GM12878 (cell line): ENCODE measurements around the gene LCT. TPM values are rescaled to one million over a fixed set of nuclear protein-coding genes. Genes with fewer than 3 reads are reported as not detected.

Source experiments
- ATAC-seq: fragments of 200-7000 bp; cut with Tn5 transposase; 3 replicates; pipeline ENCODE4 v1.9.1; 2020; ENCODE audit warnings: mild to moderate bottlenecking, moderate library complexity
- BruUV-seq: library from RNA; stranded (reverse); fragments of 400-500 nt; replicated peaks from 2 replicates; lab custom pipeline; 2021; lab: Mats Ljungman, UMichigan
- CTCF ChIA-PET: fragments of 300-600 bp; sonication (Branson Sonifier 250); formaldehyde crosslinking; extraction: SDS; loops from one replicate; lab custom pipeline; 2021; ENCODE audit warnings: inconsistent platforms; lab: Yijun Ruan, JAX
- POLR2A ChIA-PET: fragments of 350-600 bp; formaldehyde crosslinking; extraction: SDS; loops from one replicate; lab custom pipeline; 2021; ENCODE audit warnings: inconsistent platforms; lab: Charles Lee
- RAD21 ChIA-PET: fragments of 300-600 bp; sonication (Branson Sonifier 250); formaldehyde crosslinking; loops from one replicate; lab custom pipeline; 2023; ENCODE audit warnings: antibody characterized with exemption; ENCODE audit not compliant: unreplicated experiment; lab: Charles Lee
- SMC1A ChIA-PET: fragments of 300-600 bp; sonication (Branson Sonifier 250); formaldehyde crosslinking; loops from one replicate; lab custom pipeline; 2023; ENCODE audit not compliant: unreplicated experiment, uncharacterized antibody; lab: Charles Lee
- DNase-seq: peaks from one replicate; pipeline ENCODE4 v3.0.0-alpha.2; 2011; ENCODE audit warnings: low read depth, low spot score
- FAIRE-seq: peaks from 3 replicates; lab custom pipeline; 2011; peaks lifted over from hg19 to GRCh38; lab: Jason Lieb, UNC
- H2AFZ ChIP-seq: 2 replicates; pipeline ENCODE4 v1.6.0; 2011; ENCODE audit warnings: low read depth, low read length, control low read depth; ENCODE audit not compliant: control insufficient read depth
- H3K27ac ChIP-seq: 2 replicates; pipeline ENCODE4 v1.5.1; 2011; ENCODE audit warnings: control low read depth; ENCODE audit not compliant: control insufficient read depth, insufficient read depth
- H3K27me3 ChIP-seq, 2 experiments: replicated peaks in 1 of 2; 2 replicates each; pipeline versions ENCODE4 v1.6.0 to v1.6.1; 2011; ENCODE audit warnings: low read length in 1 of 2; ENCODE audit not compliant: control insufficient read depth in 2 of 2, insufficient read depth in 2 of 2
- H3K36me3 ChIP-seq, 2 experiments: 2 replicates each; pipeline ENCODE4 v1.5.1; 2011; ENCODE audit warnings: low read length in 1 of 2; ENCODE audit not compliant: control insufficient read depth in 2 of 2, insufficient read depth in 2 of 2
- H3K4me1 ChIP-seq: 2 replicates; pipeline ENCODE4 v1.6.1; 2011; ENCODE audit warnings: mild to moderate bottlenecking, low read length, moderate library complexity, mixed read lengths; ENCODE audit not compliant: control insufficient read depth, insufficient read depth
- H3K4me2 ChIP-seq: 2 replicates; pipeline ENCODE4 v1.6.0; 2011; ENCODE audit warnings: control low read depth; ENCODE audit not compliant: control insufficient read depth, insufficient read depth
- H3K4me3 ChIP-seq: fragments of 200-600 bp; sonication (generic); 2 replicates; pipeline ENCODE4 v1.5.1; 2016
- H3K79me2 ChIP-seq: 2 replicates; pipeline ENCODE4 v1.6.0; 2011; ENCODE audit warnings: low read length; ENCODE audit not compliant: control insufficient read depth, insufficient read depth
- H3K9ac ChIP-seq: 2 replicates; pipeline ENCODE4 v1.8.0; 2011; ENCODE audit warnings: low read length, control low read depth, mixed read lengths; ENCODE audit not compliant: control insufficient read depth, insufficient read depth
- H3K9me3 ChIP-seq: replicated peaks from 3 replicates; pipeline ENCODE4 v1.5.1; 2011; ENCODE audit warnings: mild to moderate bottlenecking, low read length; ENCODE audit not compliant: control insufficient read depth, insufficient read depth
- H4K20me1 ChIP-seq: 2 replicates; pipeline ENCODE4 v1.6.0; 2011; ENCODE audit not compliant: control insufficient read depth, insufficient read depth
- CEBPZ ChIP-seq: fragments of 150-350 bp; IDR thresholded peaks from 2 replicates; pipeline ENCODE4 v1.6.1; 2016; ENCODE audit warnings: low read depth, low read length
- CHD4 ChIP-seq: fragments of 200-600 bp; sonication (generic); IDR thresholded peaks from 2 replicates; pipeline ENCODE4 v1.6.1; 2016; ENCODE audit warnings: mild to moderate bottlenecking
- EZH2 ChIP-seq: IDR thresholded peaks from 2 replicates; pipeline ENCODE4 v1.6.1; 2012; ENCODE audit warnings: low read depth, mild to moderate bottlenecking, control low read depth, inconsistent platforms, low read length, borderline replicate concordance; ENCODE audit not compliant: control insufficient read depth
- FOXM1 ChIP-seq: IDR thresholded peaks from 2 replicates; pipeline ENCODE4 v1.6.1; 2012; ENCODE audit warnings: low read depth, mild to moderate bottlenecking, inconsistent platforms, low read length, moderate library complexity
- IRF4 ChIP-seq: IDR thresholded peaks from 2 replicates; pipeline ENCODE4 v1.6.1; 2011; ENCODE audit warnings: low read depth, low read length
- LARP7 ChIP-seq: fragments of 450-650 bp; IDR thresholded peaks from 2 replicates; pipeline ENCODE4 v1.6.1; 2017; ENCODE audit warnings: mild to moderate bottlenecking
- MTA2 ChIP-seq: fragments of 450-650 bp; IDR thresholded peaks from 2 replicates; pipeline ENCODE4 v1.6.1; 2016; ENCODE audit warnings: low read depth, mild to moderate bottlenecking, moderate library complexity
- NFXL1 ChIP-seq: fragments of 450-650 bp; IDR thresholded peaks from 2 replicates; pipeline ENCODE4 v1.6.1; 2017; ENCODE audit warnings: antibody characterized with exemption, mild to moderate bottlenecking, borderline replicate concordance
- RELB ChIP-seq: fragments of 450-650 bp; IDR thresholded peaks from 2 replicates; pipeline ENCODE4 v1.6.1; 2017; ENCODE audit warnings: low read depth, mild to moderate bottlenecking, moderate library complexity
- SREBF2 ChIP-seq: IDR thresholded peaks from 2 replicates; pipeline ENCODE4 v1.6.1; 2012; ENCODE audit warnings: mild to moderate bottlenecking, low read length
- WRNIP1 ChIP-seq: IDR thresholded peaks from 2 replicates; pipeline ENCODE4 v1.6.1; 2011; ENCODE audit warnings: low read depth, low read length, improper control_type of control experiment, borderline replicate concordance
- ZNF592 ChIP-seq: fragments of 450-650 bp; IDR thresholded peaks from 2 replicates; pipeline ENCODE4 v1.6.1; 2017; ENCODE audit warnings: mild to moderate bottlenecking, moderate library complexity
- WGBS: methylation state at CpG from one replicate; pipeline ENCODE4 v1.1.6; 2016; ENCODE audit warnings: low lambda C conversion rate; ENCODE audit not compliant: insufficient replicate concordance, insufficient coverage; ENCODE audit errors: missing lambda C conversion rate; 5-methylcytosine and 5-hydroxymethylcytosine counted together
- in situ Hi-C: fragments of 300-500 bp; cut with MboI; formaldehyde crosslinking; loops from 9 replicates; pipeline ENCODE4 v1.14.3; 2018; ENCODE audit warnings: mixed read lengths
- intact Hi-C: fragments of 100-400 bp; cut with micrococcal nuclease; formaldehyde crosslinking; loops from one replicate; pipeline ENCODE4 v1.14.2; 2022; ENCODE audit not compliant: unreplicated experiment
- polyA plus RNA-seq, 11 experiments: library from polyadenylated mRNA; depleted of rRNA in 4 of 11; unstranded in 6 of 11; stranded (reverse) in 5 of 11; fragments of >200 nt; fragmentation: Nextera tagmentation in 4 of 11; fragmentation: Illumina TruSeq in 1 of 11; extraction: Ambion mirVana in 4 of 11; extraction: Trizol in 1 of 11; gene quantifications; 1 replicate in 1 of 11; 2 replicates in 10 of 11; pipeline versions ENCODE4 v1.2.1 to v1.2.3, GENCODE V29; 2011 to 2016; ENCODE audit warnings: inconsistent platforms in 2 of 11, missing spikeins in 2 of 11, low read depth in 1 of 11
- total RNA-seq, 4 experiments: library from RNA; depleted of rRNA in 3 of 4; stranded (reverse); fragments of >200 nt in 3 of 4; fragmentation: Illumina TruSeq in 1 of 4; extraction: Trizol in 1 of 4; gene quantifications; 2 replicates each; pipeline versions ENCODE4 v1.2.1 to v1.2.3, GENCODE V29; 2013 to 2021
- TF ChIP-seq, protein P1 (sequence below), 3 experiments: IDR thresholded peaks in 2 of 3; conservative IDR thresholded peaks in 1 of 3; 2 replicates each; pipeline ENCODE4 v1.5.1; 2011; ENCODE audit warnings: low read depth in 3 of 3, low read length in 3 of 3, mild to moderate bottlenecking in 3 of 3, control low read depth in 2 of 3, moderate library complexity in 2 of 3, inconsistent platforms in 1 of 3, mixed read lengths in 1 of 3; ENCODE audit not compliant: control insufficient read depth in 2 of 3, insufficient read depth in 1 of 3; ENCODE audit errors: extremely low read depth in 1 of 3

Gene LCT
- total and polyA plus RNA-seq, 10 of the 15 experiments (the other 5 are each of a cell fraction or from before 2014, with no cell fraction given): 0.02 to 0.09 (median 0.07) TPM; not detected in 3

DNA sequence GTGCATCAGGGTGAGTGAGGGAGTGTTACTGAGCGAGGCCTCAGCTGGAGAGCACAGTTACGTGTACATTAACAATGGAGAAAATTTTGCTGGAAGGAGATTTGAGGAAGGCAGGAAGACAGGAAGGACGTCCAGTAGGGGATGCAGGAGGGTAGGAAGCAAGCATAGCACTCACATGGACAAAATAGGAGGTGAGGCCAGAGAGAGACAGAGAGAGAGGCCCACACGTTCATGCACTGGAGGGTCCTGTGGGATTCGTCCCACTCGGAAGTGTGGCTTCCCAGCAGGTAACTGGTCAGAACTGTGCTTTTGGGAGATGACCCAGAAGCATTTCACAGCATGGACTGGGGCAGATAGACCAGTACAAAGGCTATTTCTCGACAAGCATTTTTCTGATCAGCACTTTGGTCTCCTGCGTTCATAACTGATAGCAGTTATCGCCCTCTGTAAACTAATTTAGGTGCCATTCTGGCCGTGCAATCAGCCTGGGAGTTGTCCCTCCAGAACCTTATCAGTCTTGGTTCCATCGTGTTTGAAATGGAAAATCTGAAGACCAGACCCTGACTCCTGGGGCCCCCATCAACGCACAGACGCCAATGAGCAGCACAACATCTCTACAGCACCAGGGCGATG lies 5.7 kb downstream of the LCT start:
- Histone ChIP-seq H3K9ac (no peak overlapping the region), H3K4me1 (no peaks in the 10 kb centered on the region), H2AFZ (no peak overlapping the region), H3K27ac (no peak overlapping the region), H3K4me3 (no peak overlapping the region), H3K9me3 (no peaks in the 10 kb centered on the region), H4K20me1 (no peaks in the 10 kb centered on the region), H3K4me2 (no peak overlapping the region), H3K79me2 (no peaks in the 10 kb centered on the region), H3K36me3 (no peaks in the 10 kb centered on the region), H3K27me3 (no peaks in the 10 kb centered on the region)
- SMC1A ChIA-PET: no interaction called here
- ATAC-seq: no peak
- no peak for TF ChIP-seq NFXL1
- no peak for TF ChIP-seq WRNIP1
- TF ChIP-seq MTA2: no peak
- no peak for TF ChIP-seq SREBF2
- TF ChIP-seq LARP7: no peak
- TF ChIP-seq IRF4: no peak
- TF ChIP-seq EZH2: no peak
- TF ChIP-seq CHD4: no peak
- TF ChIP-seq CEBPZ: no peak
- TF ChIP-seq FOXM1: no peak
- no peak for TF ChIP-seq RELB
- TF ChIP-seq ZNF592: no peak
- TF ChIP-seq, protein P1, sequence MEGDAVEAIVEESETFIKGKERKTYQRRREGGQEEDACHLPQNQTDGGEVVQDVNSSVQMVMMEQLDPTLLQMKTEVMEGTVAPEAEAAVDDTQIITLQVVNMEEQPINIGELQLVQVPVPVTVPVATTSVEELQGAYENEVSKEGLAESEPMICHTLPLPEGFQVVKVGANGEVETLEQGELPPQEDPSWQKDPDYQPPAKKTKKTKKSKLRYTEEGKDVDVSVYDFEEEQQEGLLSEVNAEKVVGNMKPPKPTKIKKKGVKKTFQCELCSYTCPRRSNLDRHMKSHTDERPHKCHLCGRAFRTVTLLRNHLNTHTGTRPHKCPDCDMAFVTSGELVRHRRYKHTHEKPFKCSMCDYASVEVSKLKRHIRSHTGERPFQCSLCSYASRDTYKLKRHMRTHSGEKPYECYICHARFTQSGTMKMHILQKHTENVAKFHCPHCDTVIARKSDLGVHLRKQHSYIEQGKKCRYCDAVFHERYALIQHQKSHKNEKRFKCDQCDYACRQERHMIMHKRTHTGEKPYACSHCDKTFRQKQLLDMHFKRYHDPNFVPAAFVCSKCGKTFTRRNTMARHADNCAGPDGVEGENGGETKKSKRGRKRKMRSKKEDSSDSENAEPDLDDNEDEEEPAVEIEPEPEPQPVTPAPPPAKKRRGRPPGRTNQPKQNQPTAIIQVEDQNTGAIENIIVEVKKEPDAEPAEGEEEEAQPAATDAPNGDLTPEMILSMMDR (IDR thresholded peaks at IDR 0.05 in 2 of 3, conservative IDR thresholded peaks at IDR 0.05 in 1 of 3; ENCODE audit: control insufficient read depth in 2 of 3, extremely low read depth in 1 of 3, insufficient read depth in 1 of 3, low read depth in 3 of 3, low read length in 3 of 3): no peak
- 74% methylated on average over 14 of the region's 14 CpGs for WGBS
- FAIRE-seq: no peak
- RAD21 ChIA-PET: no interaction called here
- POLR2A ChIA-PET: no interaction called here
- CTCF ChIA-PET: no interaction called here
- BruUV-seq: no TSS peak
- in situ Hi-C loops (no loop called here), intact Hi-C loops (no loop called here)
- no peak for DNase-seq
